ENCODE measurements around the gene SLC11A2. TPM values are rescaled to one million over a fixed set of nuclear protein-coding genes. Genes with fewer than 3 reads are reported as not detected.

SLC11A2 gene
- total and polyA plus RNA-seq, 2 of the 4 experiments (the other 2 are of a cell fraction) = 28.0 to 45.3 TPM

DNA sequence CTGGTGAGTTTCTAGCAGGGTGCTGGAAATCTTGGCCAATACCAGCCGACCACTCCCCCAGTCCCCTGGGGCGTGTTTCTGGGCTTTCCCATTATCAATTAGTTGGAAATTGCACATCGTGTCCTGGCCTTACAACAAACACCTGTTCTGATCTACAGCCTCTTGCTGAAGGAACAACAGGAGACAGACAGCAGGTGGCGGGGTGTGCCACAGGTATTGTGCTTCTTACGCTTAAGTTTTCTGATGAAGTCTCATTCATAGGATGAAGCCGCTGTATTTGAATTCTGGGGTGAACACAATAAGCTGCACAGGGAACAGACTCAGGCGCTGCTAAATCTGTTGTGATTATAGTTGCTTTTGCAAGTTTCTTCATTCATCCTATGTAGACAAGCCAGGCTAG is 73.1 kb downstream of the SLC11A2 start:
- H3K18ac ChIP-seq (ENCODE audit: low read depth, low read length) = no peak overlapping the region
- no peak overlapping the region for H2BK5ac ChIP-seq (ENCODE audit: low read depth, low read length, poor library complexity, severe bottlenecking)
- DNase-seq (no peak), ATAC-seq (ENCODE audit: low read depth) (no peak)
- in situ Hi-C loops (cut with MboI; ENCODE audit: low sequenced_read_pairs) (no loop called here), dilution Hi-C loops (cut with HindIII; ENCODE audit: low sequenced_read_pairs, unreplicated experiment) (no loop called here), intact Hi-C loops (cut with micrococcal nuclease) (no loop called here)
- no peaks in the 10 kb centered on the region for H3K79me1 ChIP-seq (ENCODE audit: low read depth in 1 of 2, low read length in 2 of 2)
- H3K4me1 ChIP-seq (ENCODE audit: control insufficient read depth, insufficient read depth, low read length) = no peaks in the 10 kb centered on the region
- H2BK20ac ChIP-seq (ENCODE audit: low read depth, low read length) = no peak overlapping the region
- H3K4ac ChIP-seq (ENCODE audit: low read depth, low read length) = no peak overlapping the region
- ChIA-PET CTCF (no interaction called here), POLR2A (ENCODE audit: unreplicated experiment) (no interaction called here)
- H4K20me1 ChIP-seq (ENCODE audit: insufficient read depth, low read length) = no peaks in the 10 kb centered on the region
- no peak overlapping the region for H2AK9ac ChIP-seq (replicated peaks; ENCODE audit: low read depth, low read length, poor library complexity)
- H3K27me3 ChIP-seq (ENCODE audit: control insufficient read depth, insufficient read depth, low read length) = no peaks in the 10 kb centered on the region
- TF ChIP-seq FOS (IDR thresholded peaks at IDR 0.05; ENCODE audit: low read depth, low read length) (no peak), POLR2A (IDR thresholded peaks at IDR 0.05; ENCODE audit: low read depth, low read length) (no peak), CEBPB (IDR thresholded peaks at IDR 0.05; ENCODE audit: low read depth, low read length) (no peak), BHLHE40 (IDR thresholded peaks at IDR 0.05; ENCODE audit: low read depth, low read length) (no peak), MXI1 (IDR thresholded peaks at IDR 0.05; ENCODE audit: borderline replicate concordance, low read depth, low read length) (no peak), CHD1 (IDR thresholded peaks at IDR 0.05; ENCODE audit: low read depth, low read length) (no peak)
- TF ChIP-seq, protein P1, sequence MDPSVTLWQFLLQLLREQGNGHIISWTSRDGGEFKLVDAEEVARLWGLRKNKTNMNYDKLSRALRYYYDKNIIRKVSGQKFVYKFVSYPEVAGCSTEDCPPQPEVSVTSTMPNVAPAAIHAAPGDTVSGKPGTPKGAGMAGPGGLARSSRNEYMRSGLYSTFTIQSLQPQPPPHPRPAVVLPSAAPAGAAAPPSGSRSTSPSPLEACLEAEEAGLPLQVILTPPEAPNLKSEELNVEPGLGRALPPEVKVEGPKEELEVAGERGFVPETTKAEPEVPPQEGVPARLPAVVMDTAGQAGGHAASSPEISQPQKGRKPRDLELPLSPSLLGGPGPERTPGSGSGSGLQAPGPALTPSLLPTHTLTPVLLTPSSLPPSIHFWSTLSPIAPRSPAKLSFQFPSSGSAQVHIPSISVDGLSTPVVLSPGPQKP (IDR thresholded peaks at IDR 0.05; ENCODE audit: borderline replicate concordance, low read depth, low read length) = no peak
- H3K4me2 ChIP-seq (ENCODE audit: low read depth, low read length) = no peak overlapping the region
- H3K9me3 ChIP-seq (ENCODE audit: control insufficient read depth, insufficient read depth, low read length) = no peaks in the 10 kb centered on the region
- no peak overlapping the region for H2BK120ac ChIP-seq (ENCODE audit: low read depth, low read length)
- peaks cover 3% of the 10 kb centered on the region; the same call in 1 of the 2 replicates for H3K9me1 ChIP-seq (ENCODE audit: insufficient read depth, low read length)
- WGBS, 2 experiments (ENCODE audit: extremely low coverage in 2 of 2, insufficient read length in 1 of 2) = no CpG with 5 or more reads among the region's 7 CpGs
- no peak overlapping the region for H3K23ac ChIP-seq (ENCODE audit: low read depth, low read length)
- H3K27ac ChIP-seq (ENCODE audit: insufficient read depth, low read length) = no peak overlapping the region
- no peak overlapping the region for H2BK15ac ChIP-seq (ENCODE audit: low read depth, low read length)
- H3K9ac ChIP-seq (ENCODE audit: low read depth, low read length) = no peak overlapping the region
- H2AFZ ChIP-seq (replicated peaks; ENCODE audit: low read length, poor library complexity) = no peak overlapping the region
- H2AK5ac ChIP-seq (ENCODE audit: low read depth, low read length) = no peak overlapping the region
- no TSS peak for BruUV-seq (replicated peaks)
- no peaks in the 10 kb centered on the region for H3K36me3 ChIP-seq (ENCODE audit: control insufficient read depth, insufficient read depth, low read length)
- H4K91ac ChIP-seq (ENCODE audit: insufficient read depth, low read depth, low read length) = no peak overlapping the region
- no peak overlapping the region for H3K56ac ChIP-seq (ENCODE audit: extremely low read depth, insufficient read depth, low read length)
- H4K8ac ChIP-seq (ENCODE audit: low read depth in 2 of 2, low read length in 2 of 2) = no peak overlapping the region
- H4K5ac ChIP-seq (ENCODE audit: low read depth, low read length) = no peak overlapping the region
- H3K14ac ChIP-seq (replicated peaks; ENCODE audit: low read depth, low read length) = no peak overlapping the region
- H3K4me3 ChIP-seq (ENCODE audit: insufficient read depth, low read depth, low read length) = no peak overlapping the region
